Measurements from ENCODE around the gene PTK6.

DNA sequence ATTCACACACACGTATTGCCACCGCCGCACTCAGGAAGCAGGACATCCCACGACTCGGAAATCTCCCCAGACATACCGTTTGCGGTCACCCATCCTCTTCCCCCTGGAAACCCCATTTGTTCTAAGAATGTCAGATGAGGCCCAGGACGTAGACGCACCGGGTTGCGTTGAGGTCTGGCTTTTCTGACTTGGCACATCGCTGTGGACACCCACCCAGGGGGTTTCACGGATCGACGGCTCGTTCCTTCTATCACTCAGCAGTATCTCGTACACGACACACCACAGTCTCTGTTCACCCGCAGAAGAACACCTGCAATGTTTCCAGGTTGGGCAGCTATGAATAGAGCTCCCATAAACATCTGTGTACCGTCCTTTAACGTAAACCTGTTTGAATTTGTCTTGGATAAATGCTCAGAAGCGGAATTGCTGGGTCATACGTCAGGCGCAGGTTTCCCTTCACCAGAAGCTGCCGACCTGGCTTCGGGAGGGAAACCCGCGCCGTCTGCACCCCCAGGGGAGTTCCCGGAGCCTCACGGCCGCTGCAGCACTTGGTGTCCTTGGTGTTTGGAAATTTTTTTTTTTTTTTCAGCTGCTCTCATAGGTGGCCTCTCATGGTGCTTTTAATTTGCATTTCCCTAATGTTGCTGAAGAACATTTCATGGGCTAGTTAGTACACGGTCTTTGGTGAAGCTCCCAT is 29.0 kb downstream of the PTK6 start:
- TF ChIP-seq, protein P1, sequence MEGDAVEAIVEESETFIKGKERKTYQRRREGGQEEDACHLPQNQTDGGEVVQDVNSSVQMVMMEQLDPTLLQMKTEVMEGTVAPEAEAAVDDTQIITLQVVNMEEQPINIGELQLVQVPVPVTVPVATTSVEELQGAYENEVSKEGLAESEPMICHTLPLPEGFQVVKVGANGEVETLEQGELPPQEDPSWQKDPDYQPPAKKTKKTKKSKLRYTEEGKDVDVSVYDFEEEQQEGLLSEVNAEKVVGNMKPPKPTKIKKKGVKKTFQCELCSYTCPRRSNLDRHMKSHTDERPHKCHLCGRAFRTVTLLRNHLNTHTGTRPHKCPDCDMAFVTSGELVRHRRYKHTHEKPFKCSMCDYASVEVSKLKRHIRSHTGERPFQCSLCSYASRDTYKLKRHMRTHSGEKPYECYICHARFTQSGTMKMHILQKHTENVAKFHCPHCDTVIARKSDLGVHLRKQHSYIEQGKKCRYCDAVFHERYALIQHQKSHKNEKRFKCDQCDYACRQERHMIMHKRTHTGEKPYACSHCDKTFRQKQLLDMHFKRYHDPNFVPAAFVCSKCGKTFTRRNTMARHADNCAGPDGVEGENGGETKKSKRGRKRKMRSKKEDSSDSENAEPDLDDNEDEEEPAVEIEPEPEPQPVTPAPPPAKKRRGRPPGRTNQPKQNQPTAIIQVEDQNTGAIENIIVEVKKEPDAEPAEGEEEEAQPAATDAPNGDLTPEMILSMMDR (IDR thresholded peaks at IDR 0.05 in 4 of 5, conservative IDR thresholded peaks at IDR 0.05 in 1 of 5), result no peak
- TF ChIP-seq POLR2A (IDR thresholded peaks at IDR 0.05), result no peak

Data from gastrocnemius medialis (tissue), 4 donors.